ENCODE results near the gene MAPK11.
"Not testable (repeated sequence)": the region's sequence is repeated elsewhere in the genome, so short reads cannot be mapped to it uniquely, and the experiment has no call there.

Gene MAPK11

DNA sequence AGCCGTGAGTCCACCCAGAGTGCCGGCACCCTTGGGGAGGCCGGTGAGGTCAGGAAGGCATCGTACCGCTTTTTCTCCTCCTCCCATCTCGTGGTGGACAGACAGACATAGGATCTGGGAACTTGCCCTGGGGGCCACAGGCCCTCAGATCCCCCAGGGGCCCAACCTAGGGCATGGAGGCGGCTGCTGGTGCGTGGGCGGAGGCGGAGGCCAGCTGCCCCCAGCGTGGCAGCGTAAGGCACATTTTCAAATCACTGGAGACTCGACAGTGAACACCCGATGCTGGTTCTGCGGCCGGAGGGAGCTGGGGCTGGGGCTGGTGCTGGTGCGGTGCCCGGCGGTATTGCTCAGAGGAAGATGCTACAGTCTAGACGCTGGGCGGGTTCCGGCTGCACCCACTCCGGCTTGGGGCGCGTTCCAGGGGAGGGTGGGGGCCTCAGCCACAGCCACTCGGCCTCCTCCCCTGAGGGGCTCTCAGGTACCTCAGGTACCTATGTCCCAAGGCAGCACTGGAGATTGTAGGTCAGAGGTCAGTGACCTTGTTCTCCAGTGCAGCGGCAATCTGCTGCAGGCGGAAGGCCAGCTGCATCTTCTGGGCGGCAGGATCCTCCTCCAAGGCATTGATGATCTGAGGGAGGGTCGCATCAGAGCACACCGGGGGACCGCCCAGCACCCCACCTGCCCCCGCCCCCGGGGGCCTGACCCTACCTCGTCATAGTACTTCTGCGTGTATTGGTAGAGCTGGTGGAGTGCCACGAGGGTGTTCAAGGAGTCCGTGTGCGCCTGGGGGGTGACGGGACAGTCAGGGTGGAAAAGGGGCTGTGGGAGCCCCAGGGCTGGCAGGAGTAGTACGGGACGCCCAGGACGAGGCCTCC is 5.2 kb upstream of the MAPK11 start:
- DNase-seq: no peak

DNA sequence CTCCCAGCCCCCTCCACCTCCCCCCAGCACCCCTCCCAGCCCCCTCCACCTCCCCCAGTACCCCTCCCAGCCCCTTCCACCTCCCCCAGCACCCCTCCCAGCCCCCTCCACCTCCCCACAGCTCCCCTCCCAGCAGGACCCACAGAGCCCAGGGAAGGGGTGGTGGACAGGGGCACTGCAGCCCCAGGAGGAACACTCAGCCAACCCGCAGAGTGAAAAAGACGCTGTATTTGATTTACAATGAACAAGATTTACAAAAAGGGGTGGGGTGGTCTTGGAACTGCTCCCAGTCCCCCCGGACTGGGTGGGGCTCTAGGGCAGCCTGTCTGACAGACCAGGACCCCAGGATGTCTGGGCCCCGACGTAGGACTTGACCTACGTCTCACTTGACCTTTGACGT is 4.6 kb upstream of the MAPK11 start:
- DNase-seq: no peak

DNA sequence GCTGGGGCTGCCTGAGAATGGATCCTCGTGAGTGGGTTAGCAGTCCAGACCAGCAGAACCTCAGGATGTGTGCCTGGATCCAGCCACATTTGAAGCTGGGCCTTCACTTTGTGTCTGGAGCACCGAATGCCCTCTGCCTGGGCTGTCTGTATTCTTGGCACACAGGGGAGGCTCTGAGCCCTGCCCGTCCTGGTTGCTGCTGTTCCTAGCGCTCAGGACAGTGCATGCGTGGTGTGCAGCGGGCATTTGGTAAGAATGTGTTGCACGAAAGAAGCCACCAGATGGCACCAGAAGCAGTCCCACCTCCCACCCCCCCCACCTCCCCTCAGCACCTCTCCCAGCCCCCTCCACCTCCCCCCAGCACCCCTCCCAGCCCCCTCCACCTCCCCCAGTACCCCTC is 4.1 kb upstream of the MAPK11 start:
- DNase-seq: peak; percentile 72

DNA sequence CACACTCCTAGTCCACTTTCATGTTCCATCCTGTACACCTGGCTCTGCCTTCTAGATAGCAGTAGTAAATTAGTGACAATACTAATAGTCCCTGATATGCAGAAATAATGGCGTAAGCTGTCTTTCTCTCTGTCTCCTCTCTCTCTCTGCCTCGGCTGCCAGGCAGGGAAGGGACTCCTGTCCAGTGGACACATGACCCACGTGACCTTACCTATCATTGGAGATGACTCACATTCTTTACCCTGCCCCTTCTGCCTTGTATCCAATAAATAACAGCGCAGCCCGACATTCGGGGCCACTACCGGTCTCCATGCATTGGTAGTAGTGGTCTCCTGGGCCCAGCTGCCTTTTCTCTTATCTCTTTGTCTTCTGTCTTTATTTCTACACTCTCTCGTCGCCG is 3.6 kb upstream of the MAPK11 start:
- not testable (repeated sequence) for DNase-seq

DNA sequence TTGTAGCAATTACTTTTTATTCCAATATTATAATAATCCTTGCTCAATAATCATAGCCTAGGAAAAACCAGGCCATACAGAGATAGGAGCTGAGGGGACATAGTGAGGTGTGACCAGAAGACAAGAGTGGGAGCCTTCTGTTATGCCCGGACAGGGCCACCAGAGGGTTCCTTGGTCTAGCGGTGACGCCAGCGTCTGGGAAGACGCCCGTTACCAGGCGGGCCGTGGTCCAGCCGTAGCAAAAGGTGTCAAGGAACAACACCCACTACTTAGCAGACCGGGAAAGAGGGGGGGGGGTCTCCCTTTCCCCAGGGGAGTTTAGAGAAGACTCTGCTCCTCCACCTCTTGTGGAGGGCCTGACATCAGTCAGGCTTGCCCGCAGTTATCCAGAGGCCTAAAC is 3.2 kb upstream of the MAPK11 start:
- DNase-seq: not testable (repeated sequence)

DNA sequence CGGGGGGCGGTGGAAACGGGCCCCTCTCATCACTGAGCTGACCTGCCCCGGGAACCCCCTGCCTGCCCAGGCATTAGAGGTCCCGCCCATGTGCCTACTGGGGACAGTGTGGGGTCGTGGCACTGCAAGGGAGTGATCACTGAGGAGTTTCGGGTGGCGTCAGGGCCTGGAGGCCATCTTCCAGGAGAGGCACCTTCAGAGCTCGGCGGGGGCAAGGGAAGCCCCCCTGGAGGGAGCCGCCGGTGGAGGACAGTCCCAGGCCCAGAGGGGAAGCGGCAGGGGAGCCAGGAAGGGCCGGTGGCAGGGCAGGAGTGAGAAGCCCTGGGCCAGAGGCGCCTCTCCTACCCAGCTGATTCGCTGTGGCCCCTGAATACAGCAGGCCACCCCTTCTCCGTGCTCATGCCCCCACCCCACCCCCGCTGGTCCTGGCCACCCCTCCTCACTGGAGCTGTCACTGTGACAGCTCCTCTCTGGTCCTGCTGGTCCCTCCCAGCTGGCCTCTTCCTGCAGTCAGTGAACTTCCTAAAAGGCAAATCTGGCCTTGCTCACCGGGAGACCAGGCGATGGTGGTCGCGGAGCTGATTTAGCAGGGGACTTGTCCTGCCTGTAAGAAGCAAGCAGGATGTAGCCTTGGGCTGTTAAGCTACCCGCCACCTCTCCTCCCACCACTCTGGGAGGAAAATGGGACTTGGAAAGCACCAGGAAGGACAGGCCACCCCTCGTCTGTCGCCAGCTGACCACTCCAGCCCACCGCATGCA is 2.0 kb upstream of the MAPK11 start:
- no peak for DNase-seq

DNA sequence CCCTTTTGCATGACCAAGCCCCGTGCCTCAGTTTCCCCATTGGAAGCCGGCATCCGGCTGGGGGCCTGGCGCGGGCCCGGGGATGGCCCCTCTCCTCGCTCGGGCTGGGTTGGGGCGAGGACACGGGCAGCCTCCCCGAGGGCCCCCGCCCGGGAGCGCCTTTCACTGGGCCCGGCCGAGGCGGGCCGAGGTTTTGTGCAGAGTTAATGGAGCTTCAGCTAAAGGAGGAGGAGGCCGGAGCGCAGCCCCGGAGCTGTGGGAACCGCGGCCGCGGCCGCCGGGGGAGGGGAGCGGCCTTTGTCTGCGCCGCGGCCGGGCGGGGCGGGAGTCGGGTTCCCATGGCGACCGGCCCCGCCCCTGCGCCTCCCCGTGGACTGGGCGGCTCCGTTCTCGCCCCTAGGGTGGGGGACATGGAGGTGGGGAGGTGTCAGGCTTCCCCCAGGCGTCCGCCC is 1.4 kb upstream of the MAPK11 start:
- DNase-seq: peak; percentile 65

DNA sequence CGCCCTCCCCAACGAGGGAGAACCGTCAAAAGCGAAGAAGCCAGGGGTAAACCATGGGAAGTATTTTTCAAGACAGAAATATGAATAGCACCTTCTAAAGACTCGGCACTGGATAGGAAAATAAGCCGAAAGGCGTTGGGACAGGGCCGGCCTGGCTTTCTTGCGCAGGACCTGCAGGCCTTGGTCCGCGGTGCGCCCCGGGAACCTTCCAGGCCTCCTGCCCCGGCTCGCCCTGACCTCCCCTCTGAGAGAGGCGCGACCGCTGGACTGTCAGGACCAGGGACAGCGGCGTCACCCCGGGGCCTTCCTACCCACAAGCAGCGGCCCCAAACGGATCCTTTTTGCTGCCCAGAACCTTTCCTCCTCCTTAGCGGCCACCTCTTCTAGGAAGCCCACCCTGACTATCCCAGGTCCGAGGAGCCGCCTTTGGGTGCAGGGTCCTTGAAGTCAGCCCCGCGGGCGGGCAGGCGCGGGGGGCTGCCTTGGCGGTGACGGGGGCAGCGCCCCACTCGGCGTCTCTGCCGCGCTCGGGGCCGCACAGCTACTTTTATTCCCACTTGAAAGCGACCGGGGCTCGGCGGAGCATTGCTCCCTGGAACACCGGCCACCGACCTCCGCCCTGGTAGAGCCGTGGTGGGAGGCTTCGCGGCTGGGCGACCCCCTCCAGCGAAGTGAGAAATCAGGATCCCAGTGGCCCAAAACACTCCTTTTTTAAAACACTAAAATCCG is 650 bp upstream of the MAPK11 start:
- no peak for DNase-seq

DNA sequence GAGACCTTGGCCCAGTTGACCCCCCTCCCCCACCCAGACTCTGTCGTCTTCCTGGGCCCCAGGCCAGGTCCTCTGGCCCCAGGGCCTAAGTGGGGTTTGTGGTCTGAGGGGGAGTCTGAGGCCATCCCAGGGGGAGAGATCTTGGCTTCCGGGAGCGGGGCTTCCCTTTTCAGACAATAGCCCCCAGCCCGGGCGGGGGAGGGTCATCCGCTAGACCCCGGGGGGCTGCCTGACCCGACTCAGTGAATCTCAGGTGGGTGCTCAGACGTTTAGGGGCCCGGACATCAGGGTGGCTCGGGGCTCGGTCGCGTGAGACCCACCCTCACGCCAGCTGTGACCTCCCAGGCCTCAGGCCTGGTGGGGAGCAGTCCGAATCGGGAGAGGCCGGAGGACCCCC is 609 bp downstream of the MAPK11 start:
- no peak for DNase-seq

DNA sequence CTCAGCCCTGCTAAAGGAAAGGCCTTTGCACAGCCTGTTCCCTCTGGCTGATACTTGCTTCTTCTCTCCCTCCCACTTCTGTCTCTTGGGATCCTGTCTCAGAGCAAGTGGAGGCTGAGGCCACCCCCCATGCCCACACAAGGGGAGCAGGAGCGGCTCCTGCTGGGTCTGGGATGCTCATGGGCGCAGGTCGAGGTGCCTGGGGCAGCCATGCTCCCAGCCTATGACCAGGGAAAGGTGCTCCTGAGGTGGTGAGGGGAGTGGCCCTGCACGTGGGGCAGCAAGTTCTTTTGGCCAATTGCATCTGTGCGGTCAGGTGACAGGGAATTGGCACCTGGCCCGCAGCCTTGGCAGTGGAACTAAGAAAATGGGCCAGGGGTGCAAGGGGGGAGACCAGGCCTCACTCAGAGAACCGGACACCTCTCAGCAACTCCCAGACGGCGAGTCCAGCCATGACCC is 1.5 kb downstream of the MAPK11 start:
- no peak for DNase-seq

DNA sequence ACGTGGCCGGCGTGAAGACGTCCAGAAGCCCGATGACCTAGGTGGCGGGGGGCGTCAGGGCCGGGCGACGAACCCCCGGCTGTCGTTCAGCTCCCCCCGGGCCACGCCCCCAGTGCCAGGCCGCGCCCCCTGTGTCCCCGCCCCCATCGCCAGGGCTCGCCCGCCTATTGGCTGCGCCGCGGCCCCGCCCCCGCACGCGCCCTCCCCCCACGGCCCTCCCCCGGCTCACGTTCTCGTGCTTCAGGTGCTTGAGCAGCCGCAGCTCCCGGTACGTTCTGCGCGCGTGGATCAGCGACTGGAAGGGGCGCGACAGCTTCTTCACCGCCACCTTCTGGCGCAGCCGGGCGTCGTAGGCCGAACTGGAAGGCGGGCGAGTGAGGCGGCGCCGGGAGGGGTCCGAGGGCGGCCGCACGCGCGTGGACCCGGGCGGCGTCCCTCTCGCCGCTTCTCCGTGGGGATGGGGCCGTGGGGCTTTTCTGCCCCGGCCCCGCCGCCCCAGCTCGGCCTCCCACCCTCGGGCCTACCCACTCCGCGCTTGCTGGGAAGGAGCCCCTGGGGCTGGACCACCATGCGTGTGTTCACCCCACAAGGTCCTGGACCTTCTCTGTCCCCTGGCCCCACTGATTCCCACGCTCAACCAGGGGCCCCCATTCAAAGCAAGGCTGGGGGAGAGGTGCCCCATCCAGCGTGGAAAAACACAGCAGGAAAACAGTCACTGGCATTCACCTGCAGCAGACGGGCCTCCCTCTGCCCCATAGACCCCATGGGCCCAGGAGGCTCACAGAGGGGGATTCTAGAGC is 2.4 kb downstream of the MAPK11 start:
- no peak for DNase-seq

DNA sequence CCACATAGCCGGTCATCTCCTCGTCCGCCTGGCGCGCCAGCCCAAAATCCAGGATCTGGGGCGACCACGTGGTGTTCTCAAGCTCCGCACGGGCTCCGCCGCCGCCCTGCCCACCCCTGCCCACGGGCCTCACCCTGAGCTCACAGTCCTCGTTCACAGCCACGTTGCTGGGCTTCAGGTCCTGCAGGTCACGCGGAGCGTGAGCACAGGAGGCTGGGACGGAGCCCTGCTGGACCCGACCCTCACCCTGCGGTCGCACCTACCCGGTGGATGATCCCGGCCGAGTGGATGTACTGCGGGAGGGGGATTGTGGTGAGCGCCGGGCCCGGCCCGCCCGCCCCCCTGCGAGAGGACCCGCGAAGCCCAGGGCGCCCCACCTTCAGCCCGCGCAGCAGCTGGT is 3.2 kb downstream of the MAPK11 start:
- no peak for DNase-seq

DNA sequence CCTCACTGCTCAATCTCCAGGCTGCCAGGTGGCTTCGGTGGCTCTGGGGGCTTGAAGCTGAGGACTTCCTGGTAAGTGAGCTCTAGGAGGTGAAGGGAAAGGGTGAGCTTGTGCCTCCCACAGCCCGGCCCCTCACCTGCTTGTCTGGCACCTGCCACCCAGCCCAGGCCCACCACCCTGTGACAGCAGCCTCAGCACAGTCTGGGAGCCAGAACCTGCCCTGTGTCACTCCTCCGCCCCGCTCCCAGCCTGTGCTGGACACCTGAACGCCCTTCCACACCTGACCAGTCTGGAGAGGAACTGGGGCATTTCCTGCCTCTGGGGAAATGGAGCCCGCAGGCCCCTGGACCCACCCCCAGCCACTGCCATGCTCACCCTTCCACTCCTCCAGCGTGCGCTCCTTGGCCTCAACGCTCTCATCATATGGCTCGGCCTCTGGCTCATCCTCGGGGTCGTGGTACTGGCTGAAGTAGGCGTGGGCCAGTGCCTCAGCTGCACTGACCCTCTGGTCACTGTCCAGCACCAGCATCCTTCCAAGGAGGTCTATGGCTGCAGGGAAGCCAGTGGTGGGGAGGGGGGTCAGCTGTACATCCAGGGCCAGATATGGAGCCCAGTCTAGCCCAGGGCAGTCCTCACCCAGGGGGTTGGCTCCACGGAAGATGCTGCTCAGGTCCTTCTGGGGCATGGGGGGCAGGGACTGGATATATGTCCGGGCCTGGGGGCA is 5.1 kb downstream of the MAPK11 start:
- DNase-seq: no peak

DNA sequence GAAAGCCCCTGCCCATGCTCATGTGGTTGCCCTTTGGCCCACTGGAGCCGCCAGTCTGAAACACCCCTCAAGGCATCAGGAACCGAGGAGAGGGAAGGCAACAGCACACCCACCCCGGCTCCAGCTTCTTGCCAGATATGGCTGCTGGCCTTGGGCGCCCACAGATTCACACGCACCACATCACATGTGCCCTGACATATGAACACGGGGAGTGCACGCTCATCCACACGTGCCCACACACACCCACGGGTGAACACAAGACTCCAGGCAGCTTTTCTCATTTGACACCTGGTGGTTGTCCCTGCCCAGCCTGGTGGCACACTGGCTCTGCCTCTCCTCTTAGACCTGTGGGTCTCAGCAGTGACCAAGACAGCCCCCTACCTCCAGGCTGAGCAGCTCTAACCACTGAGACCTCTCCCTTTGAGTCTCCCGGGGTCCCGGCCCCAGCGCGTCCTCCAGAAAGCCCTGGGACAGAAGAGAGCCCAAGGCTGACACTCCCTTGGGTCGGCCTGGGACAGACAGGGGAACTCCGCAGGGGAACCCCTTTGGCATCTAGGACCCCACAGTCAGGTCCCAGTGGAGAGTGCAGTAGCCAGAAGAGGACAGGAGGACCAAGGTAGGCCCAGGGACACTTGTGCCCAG is 6.0 kb downstream of the MAPK11 start:
- DNase-seq: no peak

DNA sequence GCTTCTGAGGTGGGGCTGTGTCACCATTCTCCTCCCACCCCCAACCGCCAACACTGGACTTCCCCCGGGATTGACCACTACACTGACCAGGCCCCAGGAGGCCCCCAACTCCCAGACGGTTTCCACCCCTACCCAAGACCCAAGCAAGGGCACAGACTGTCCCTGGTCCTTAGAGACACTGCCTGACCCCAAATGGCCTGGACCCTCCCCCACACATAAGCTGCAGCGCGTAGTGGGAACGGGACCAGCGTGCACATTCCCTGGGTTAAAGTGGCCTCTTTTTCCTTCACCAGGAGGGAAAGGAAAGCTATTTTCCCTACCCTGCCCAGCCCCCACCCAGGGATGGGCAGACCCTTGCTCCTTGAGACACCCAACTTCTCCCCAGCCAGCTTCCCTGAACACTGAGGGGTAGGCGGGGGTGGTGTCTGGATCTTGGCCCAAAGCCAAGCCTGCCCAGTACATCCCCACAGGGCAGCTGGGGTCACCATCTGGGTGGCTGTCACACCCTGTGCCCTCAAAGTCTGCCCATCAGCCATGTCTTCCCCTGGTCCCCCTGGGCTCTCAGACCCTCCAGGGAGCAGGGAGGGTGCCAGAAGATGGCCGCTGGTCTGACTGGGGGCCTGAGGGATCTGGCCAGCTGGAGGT is 7.1 kb downstream of the MAPK11 start:
- no peak for DNase-seq

DNA sequence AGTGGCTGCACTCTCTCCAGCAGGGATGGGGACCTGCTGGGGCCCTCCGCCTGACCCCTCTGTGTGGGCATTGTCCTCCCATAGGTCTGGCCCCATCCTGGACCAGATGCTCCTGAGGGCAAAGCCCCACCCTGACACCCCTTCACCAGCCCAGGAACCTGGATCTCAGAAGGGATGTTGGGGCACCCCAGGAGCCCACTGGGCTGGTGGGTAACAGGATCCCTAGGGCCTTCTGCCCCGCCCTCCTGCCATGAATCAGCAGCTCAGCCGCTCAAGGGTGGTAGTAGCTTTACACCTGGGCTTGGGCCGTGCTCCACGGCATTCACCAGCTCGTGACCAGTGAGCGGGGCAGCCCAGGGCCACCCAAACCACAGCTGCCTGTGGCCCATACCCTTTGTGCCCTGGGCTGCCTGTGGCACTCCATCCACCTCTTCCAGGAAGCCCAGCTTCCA is 7.7 kb downstream of the MAPK11 start:
- DNase-seq: no peak

DNA sequence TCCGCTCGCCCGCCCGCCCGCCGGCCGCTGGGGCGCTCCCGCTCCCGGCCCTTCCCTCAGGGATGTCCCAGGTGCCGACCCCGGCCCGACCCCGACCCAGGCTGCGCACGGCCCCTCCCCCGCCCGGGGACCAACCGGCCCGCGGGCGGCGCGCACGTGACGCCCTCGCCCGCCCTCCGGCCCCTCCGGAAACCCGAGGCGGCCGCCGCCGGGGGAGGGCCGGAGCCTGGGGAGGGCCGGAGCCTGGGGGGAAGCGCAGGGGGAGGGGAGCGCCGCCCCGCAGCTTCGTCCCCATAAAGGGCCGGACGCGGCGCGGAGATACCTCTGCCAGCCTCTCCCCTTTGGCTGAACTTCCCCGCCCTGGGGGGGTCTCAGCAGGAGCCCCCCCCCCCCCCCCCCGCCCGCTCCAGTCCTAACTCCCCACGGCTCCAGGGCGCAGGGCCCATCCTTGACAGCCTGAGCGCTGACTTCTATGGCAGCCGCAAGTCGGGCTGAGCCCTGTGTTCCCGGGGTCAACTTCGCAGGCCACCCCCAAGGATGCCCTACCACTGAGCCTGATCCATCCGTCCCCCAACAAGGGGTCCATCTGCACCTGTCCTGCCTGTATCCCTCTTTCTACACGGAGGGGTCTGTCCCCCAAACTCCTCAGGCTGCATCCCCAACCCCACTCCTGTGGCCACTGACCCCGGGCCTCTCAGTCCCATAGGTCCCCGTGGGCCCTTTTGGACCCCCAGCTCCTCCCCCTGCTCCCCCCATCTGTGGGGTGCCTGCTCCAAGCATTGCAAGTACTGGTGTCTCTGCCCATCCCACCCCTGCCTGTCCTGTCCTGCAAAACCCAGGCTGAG is 8.3 kb downstream of the MAPK11 start, which contains the start of gene MAPK12:
MAPK12 (minus strand) TSS at position 69 of the 845 bp plus-strand sequence. CDS start 174 bp downstream, outside the sequence.
- DNase-seq: no peak

DNA sequence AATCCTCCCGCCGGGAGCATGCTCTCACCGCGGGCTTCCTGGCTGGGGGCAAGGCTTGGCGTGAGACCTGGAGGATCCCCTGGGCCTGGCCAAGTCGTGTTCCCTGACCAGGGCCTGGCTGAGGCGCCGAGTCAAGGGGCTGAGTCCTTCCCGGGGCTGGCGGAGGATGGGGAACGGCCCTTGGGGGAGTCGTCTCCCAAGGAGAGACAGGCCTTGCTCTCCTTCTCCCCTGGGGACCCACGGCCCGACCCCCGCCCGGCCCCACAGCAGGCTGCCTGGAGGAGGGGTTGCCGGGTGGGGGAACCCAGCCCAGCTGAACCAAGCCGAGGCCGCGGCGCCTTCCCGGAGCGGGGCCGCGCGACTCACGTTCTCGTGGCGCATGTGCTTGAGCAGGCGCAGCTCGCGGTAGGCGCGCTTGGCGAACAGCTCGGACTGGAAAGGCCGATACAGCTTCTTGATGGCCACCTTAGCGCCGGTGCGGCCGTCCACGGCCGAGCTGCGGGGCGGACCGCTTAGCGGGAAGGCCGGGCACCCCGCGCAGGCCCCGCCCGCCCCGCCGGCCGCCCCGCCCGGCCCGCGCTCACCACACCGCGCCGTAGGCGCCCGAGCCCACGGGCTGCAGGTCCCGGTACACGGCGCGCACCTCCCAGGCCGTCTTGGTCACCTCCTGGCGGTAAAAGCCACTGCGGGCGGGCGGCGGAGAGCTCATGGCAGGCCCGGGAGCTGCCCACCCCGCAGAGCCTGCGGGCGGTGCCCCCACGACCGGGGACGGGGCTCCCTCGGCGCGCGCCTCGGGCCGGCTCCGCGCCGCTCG is 9.2 kb downstream of the MAPK11 start:
- peak; percentile 43 for DNase-seq

DNA sequence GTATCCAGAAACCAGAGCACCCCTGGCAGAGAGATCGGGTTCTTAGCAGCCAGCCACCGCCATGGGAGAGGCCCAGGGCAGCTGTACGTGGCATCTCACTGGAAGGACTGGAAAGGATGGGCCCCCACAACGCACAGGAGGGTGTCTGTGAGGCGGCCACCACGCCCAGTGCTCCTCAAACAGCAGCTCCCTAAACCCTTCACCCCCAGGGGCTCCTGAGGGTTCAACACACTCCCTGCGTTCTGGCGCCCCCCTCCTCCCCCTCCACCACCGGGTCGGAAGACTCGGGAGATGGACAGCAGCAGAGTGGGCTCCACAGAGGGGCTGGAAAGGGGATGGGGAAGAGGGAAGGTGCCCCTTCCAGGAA is 9.8 kb downstream of the MAPK11 start:
- peak; percentile 21 for DNase-seq

Data from NCI-H1694 (cell line).